ENCODE data around the gene EYA4. TPM values are rescaled to one million over a fixed set of nuclear protein-coding genes. Genes with fewer than 3 reads are reported as not detected.

EYA4 gene
- total RNA-seq, 3 donors from 2014 or later, result 0.33 to 4.2 (median 0.44) TPM

GRCh38 chr6:133463790-133464189 is 222.6 kb downstream of the EYA4 start:
- H3K27ac ChIP-seq, result no peak overlapping the region
- no peak for DNase-seq (ENCODE audit: low spot score in 2 of 2)
- H3K27me3 ChIP-seq, result no peaks in the 10 kb centered on the region
- H3K36me3 ChIP-seq, result no peaks in the 10 kb centered on the region
- intact Hi-C loops (cut with DNase I; ENCODE audit: low total_unique reads), result no loop called here
- TF ChIP-seq POLR2A (IDR thresholded peaks at IDR 0.05) (no peak), CTCF (IDR thresholded peaks at IDR 0.05) (no peak), POLR2AphosphoS5 (IDR thresholded peaks at IDR 0.05) (no peak)
- no peak overlapping the region for H3K4me3 ChIP-seq
- H3K4me1 ChIP-seq, result no peaks in the 10 kb centered on the region
- no peaks in the 10 kb centered on the region for H3K9me3 ChIP-seq

- H3K27ac ChIP-seq, result no peak overlapping the region
- intact Hi-C loops (cut with DNase I; ENCODE audit: low total_unique reads), result no loop called here
- no peaks in the 10 kb centered on the region for H3K36me3 ChIP-seq
- no peak overlapping the region for H3K4me3 ChIP-seq
- H3K4me1 ChIP-seq, result no peaks in the 10 kb centered on the region
- no peaks in the 10 kb centered on the region for H3K9me3 ChIP-seq
- TF ChIP-seq POLR2AphosphoS5 (IDR thresholded peaks at IDR 0.05) (no peak), POLR2A (IDR thresholded peaks at IDR 0.05) (no peak), CTCF (IDR thresholded peaks at IDR 0.05) (no peak)
- no peaks in the 10 kb centered on the region for H3K27me3 ChIP-seq
- no peak for DNase-seq (ENCODE audit: low spot score in 2 of 2)
These were observed 225.5 kb downstream of the EYA4 start for GRCh38 chr6:133466680-133467079.

GRCh38 chr6:133467231-133467981 is 226.2 kb downstream of the EYA4 start:
- DNase-seq (ENCODE audit: low spot score in 2 of 2), result no peak
- H3K36me3 ChIP-seq, result no peaks in the 10 kb centered on the region
- H3K27me3 ChIP-seq, result no peaks in the 10 kb centered on the region
- TF ChIP-seq POLR2A (IDR thresholded peaks at IDR 0.05) (no peak), POLR2AphosphoS5 (IDR thresholded peaks at IDR 0.05) (no peak), CTCF (IDR thresholded peaks at IDR 0.05) (no peak)
- H3K9me3 ChIP-seq, result no peaks in the 10 kb centered on the region
- H3K4me1 ChIP-seq, result no peaks in the 10 kb centered on the region
- intact Hi-C loops (cut with DNase I; ENCODE audit: low total_unique reads), result no loop called here
- H3K27ac ChIP-seq, result no peak overlapping the region
- no peak overlapping the region for H3K4me3 ChIP-seq

GRCh38 chr6:133467982-133468380 is 226.8 kb downstream of the EYA4 start:
- Histone ChIP-seq H3K36me3 (no peaks in the 10 kb centered on the region), H3K27me3 (no peaks in the 10 kb centered on the region), H3K27ac (no peak overlapping the region), H3K4me3 (no peak overlapping the region), H3K4me1 (no peaks in the 10 kb centered on the region), H3K9me3 (no peaks in the 10 kb centered on the region)
- TF ChIP-seq POLR2A (IDR thresholded peaks at IDR 0.05), result no peak
- no peak for DNase-seq (ENCODE audit: low spot score in 2 of 2)
- intact Hi-C loops (cut with DNase I; ENCODE audit: low total_unique reads), result no loop called here

GRCh38 chr6:133468591-133468990 is 227.4 kb downstream of the EYA4 start:
- H3K27me3 ChIP-seq, result no peaks in the 10 kb centered on the region
- intact Hi-C loops (cut with DNase I; ENCODE audit: low total_unique reads), result no loop called here
- TF ChIP-seq POLR2A (IDR thresholded peaks at IDR 0.05) (no peak), CTCF (IDR thresholded peaks at IDR 0.05) (no peak), POLR2AphosphoS5 (IDR thresholded peaks at IDR 0.05) (no peak)
- H3K36me3 ChIP-seq, result no peaks in the 10 kb centered on the region
- no peak overlapping the region for H3K27ac ChIP-seq
- no peak for DNase-seq (ENCODE audit: low spot score in 2 of 2)
- no peak overlapping the region for H3K4me3 ChIP-seq
- H3K9me3 ChIP-seq, result no peaks in the 10 kb centered on the region
- H3K4me1 ChIP-seq, result no peaks in the 10 kb centered on the region

Data from breast epithelium (tissue), 4 donors.